HEK293 (cell line): Measurements from ENCODE around the gene UNC50.

Source experiments
- CTCF ChIA-PET: fragments of 350-600 bp; formaldehyde crosslinking; extraction: SDS; loops from one replicate; lab custom pipeline; 2021; ENCODE audit warnings: antibody characterized with exemption; lab: Yijun Ruan, JAX
- POLR2A ChIA-PET: fragments of 300-600 bp; formaldehyde crosslinking; extraction: SDS; loops from one replicate; lab custom pipeline; 2020; ENCODE audit warnings: antibody characterized with exemption, inconsistent platforms; lab: Yijun Ruan, JAX
- H3K27ac ChIP-seq: fragments of 200-500 bp; sonication (Bioruptor generic); 2 replicates; pipeline ENCODE4 v1.5.1; 2014; ENCODE audit warnings: low read depth, low read length, control low read depth, inconsistent platforms; ENCODE audit errors: extremely low read depth
- H3K36me3 ChIP-seq, 2 experiments: fragments of 200-500 bp in 1 of 2; sonication (Bioruptor generic) in 1 of 2; 1 replicate in 1 of 2; 2 replicates in 1 of 2; pipeline ENCODE4 v1.5.1; 2014 to 2017; ENCODE audit warnings: inconsistent platforms in 2 of 2, low read length in 2 of 2; ENCODE audit not compliant: control insufficient read depth in 2 of 2, insufficient read depth in 1 of 2
- H3K4me1 ChIP-seq: fragments of 200-500 bp; sonication (Bioruptor generic); 2 replicates; pipeline ENCODE4 v1.5.1; 2014; ENCODE audit warnings: mild to moderate bottlenecking, low read length, inconsistent platforms; ENCODE audit not compliant: control insufficient read depth, insufficient read depth
- H3K4me3 ChIP-seq: 2 replicates; pipeline ENCODE4 v1.5.1; 2011; ENCODE audit warnings: low read depth, mild to moderate bottlenecking, control low read depth, low read length, moderate library complexity
- H3K9me3 ChIP-seq: fragments of 200-500 bp; sonication (Bioruptor generic); 2 replicates; pipeline ENCODE4 v1.5.1; 2014; ENCODE audit warnings: low read depth, low read length, inconsistent platforms; ENCODE audit not compliant: control insufficient read depth, insufficient read depth
- BCL11B ChIP-seq: fragments of 450-650 bp; formaldehyde crosslinking; IDR thresholded peaks from 2 replicates; pipeline ENCODE4 v1.5.1; 2016; ENCODE audit warnings: low read depth, missing biosample characterization, missing genetic modification characterization
- INSM2 ChIP-seq: fragments of 450-650 bp; formaldehyde crosslinking; IDR thresholded peaks from 2 replicates; pipeline ENCODE4 v1.5.1; 2016; ENCODE audit warnings: missing biosample characterization, missing genetic modification characterization
- PRDM1 ChIP-seq: fragments of 450-650 bp; formaldehyde crosslinking; IDR thresholded peaks from 2 replicates; pipeline ENCODE4; 2016; ENCODE audit warnings: missing biosample characterization, missing genetic modification characterization
- PRDM4 ChIP-seq: fragments of 450-650 bp; formaldehyde crosslinking; IDR thresholded peaks from 2 replicates; pipeline ENCODE4 v1.5.1; 2017; ENCODE audit warnings: missing biosample characterization, missing genetic modification characterization
- RBAK ChIP-seq: fragments of 450-650 bp; formaldehyde crosslinking; IDR thresholded peaks from 2 replicates; pipeline ENCODE4 v1.5.1; 2016; ENCODE audit warnings: missing biosample characterization, missing genetic modification characterization
- ZBTB44 ChIP-seq: fragments of 450-650 bp; IDR thresholded peaks from 2 replicates; pipeline ENCODE4 v1.5.1; 2018; ENCODE audit warnings: missing biosample characterization, mild to moderate bottlenecking, missing genetic modification characterization
- ZIC2 ChIP-seq: fragments of 450-650 bp; formaldehyde crosslinking; IDR thresholded peaks from 2 replicates; pipeline ENCODE4 v1.5.1; 2016; ENCODE audit warnings: missing biosample characterization, missing genetic modification characterization
- ZNF132 ChIP-seq: fragments of 450-650 bp; formaldehyde crosslinking; IDR thresholded peaks from 2 replicates; pipeline ENCODE4 v1.5.1; 2017; ENCODE audit warnings: missing biosample characterization, missing genetic modification characterization, borderline replicate concordance
- ZNF398 ChIP-seq: fragments of 450-650 bp; formaldehyde crosslinking; IDR thresholded peaks from 2 replicates; pipeline ENCODE4 v1.5.1; 2017; ENCODE audit warnings: missing biosample characterization, missing genetic modification characterization
- ZNF404 ChIP-seq: fragments of 450-650 bp; formaldehyde crosslinking; IDR thresholded peaks from 2 replicates; pipeline ENCODE4 v1.5.1; 2017; ENCODE audit warnings: missing biosample characterization, missing genetic modification characterization
- ZNF518A ChIP-seq: fragments of 450-650 bp; formaldehyde crosslinking; conservative IDR thresholded peaks from 2 replicates; pipeline ENCODE4 v1.5.1; 2016; ENCODE audit warnings: low read depth, missing biosample characterization, missing genetic modification characterization
- ZNF830 ChIP-seq: fragments of 450-650 bp; IDR thresholded peaks from 2 replicates; pipeline ENCODE4 v1.5.0; 2018; ENCODE audit warnings: missing biosample characterization, missing genetic modification characterization, low read depth, mild to moderate bottlenecking, moderate library complexity

The UNC50 gene

GRCh38 chr2:98617149-98617548, 8.8 kb downstream of the UNC50 start:
- no peak for TF ChIP-seq ZBTB44
- TF ChIP-seq ZNF830 (tag by site-specific recombination) = no peak
- no peak for TF ChIP-seq PRDM4 (tag by site-specific recombination)
- ChIA-PET CTCF (interaction anchor here (0.6 kb wide), 1 partner anchor 224 kb away, joined by 3 read pairs; no protein-coding TSS in a partner anchor), POLR2A (no interaction called here)

GRCh38 chr2:98623657-98624056, 15.3 kb downstream of the UNC50 start:
- Histone ChIP-seq H3K9me3 (no peaks in the 10 kb centered on the region), H3K4me1 (no peaks in the 10 kb centered on the region)
- CTCF ChIA-PET = interaction anchor here (1.2 kb wide), 1 partner anchor 26 kb away, joined by 4 read pairs; no protein-coding TSS in a partner anchor

More at GRCh38 chr2:98617149-98617548, 8.8 kb downstream of the UNC50 start:
- H3K4me3 ChIP-seq = no peak overlapping the region
- no peaks in the 10 kb centered on the region for H3K4me1 ChIP-seq
- H3K9me3 ChIP-seq = no peaks in the 10 kb centered on the region
- H3K27ac ChIP-seq = no peak overlapping the region
- peaks cover 37 to 72% of the 10 kb centered on the region in 2 experiments for H3K36me3 ChIP-seq

GRCh38 chr2:98632351-98632750, 24.0 kb downstream of the UNC50 start:
- Histone ChIP-seq H3K4me3 (no peak overlapping the region), H3K36me3 (peaks cover 0 to 13% of the 10 kb centered on the region in 2 experiments; a peak in 2 of 3 replicates), H3K4me1 (no peaks in the 10 kb centered on the region), H3K9me3 (no peaks in the 10 kb centered on the region), H3K27ac (no peak overlapping the region)
- ChIA-PET POLR2A (no interaction called here), CTCF (no interaction called here)
- TF ChIP-seq BCL11B (tag by site-specific recombination) = no peak
- no peak for TF ChIP-seq ZNF830 (tag by site-specific recombination)
- TF ChIP-seq RBAK (tag by site-specific recombination) = no peak
- TF ChIP-seq ZNF132 = no peak
- TF ChIP-seq INSM2 (tag by site-specific recombination) = no peak
- TF ChIP-seq ZNF518A = no peak
- TF ChIP-seq PRDM1 (tag by site-specific recombination) = no peak
- TF ChIP-seq ZNF404 = no peak
- no peak for TF ChIP-seq PRDM4 (tag by site-specific recombination)

More at GRCh38 chr2:98623657-98624056, 15.3 kb downstream of the UNC50 start:
- H3K36me3 ChIP-seq = peaks cover 0 to 9% of the 10 kb centered on the region in 2 experiments; a peak in 1 of 3 replicates
- no peak overlapping the region for H3K4me3 ChIP-seq
- POLR2A ChIA-PET = no interaction called here
- TF ChIP-seq ZNF398 (tag by site-specific recombination) (no peak), ZIC2 (tag by site-specific recombination) (peak; percentile 34; the same call in 1 of the 2 replicates)
- TF ChIP-seq, all 188 proteins: peak for 1
- no peak overlapping the region for H3K27ac ChIP-seq
